AML-193 (cell line): ENCODE data around the gene NPR2.

ENCODE experiments used
- DNase-seq, 2 experiments: peaks; one replicate each; lab custom pipeline; 2025; lab: John Stamatoyannopoulos, UW

The NPR2 gene

DNA sequence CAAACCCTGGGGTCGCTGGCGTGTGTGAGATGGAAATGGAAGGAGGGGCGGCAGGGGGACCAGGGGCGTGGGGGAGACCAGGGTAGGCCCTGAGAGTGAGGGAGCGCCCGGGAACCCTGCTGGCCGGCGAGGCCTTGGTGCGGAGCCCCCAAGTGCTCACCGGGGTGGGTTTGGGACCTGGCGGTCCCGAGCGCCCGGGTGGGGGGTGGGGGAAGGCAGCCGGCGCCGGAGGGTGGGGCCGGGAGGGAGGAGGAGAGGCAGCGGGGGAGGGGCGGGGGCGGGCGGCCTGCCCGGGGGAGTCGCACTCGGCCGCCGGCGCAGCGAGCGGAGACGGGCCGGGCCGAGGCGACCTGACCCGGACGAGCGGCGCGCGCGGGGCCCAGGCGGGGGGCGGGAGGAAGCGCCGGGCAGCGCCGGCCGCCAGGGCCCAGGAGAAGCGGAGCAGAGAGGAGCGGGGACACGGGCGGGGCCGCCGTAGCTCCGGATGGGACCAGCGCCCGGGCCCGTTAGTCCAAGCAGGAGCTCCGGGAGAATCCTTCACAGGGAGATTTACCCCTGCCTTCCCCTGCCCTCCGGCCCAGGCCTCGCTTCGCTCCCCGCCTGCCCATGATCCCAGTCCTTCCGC, at the start of gene NPR2:
Gene NPR2 (plus strand): TSS at position 295 of the 625 bp plus-strand sequence. CDS start 818 bp downstream, outside the sequence.
- no peak for DNase-seq

DNA sequence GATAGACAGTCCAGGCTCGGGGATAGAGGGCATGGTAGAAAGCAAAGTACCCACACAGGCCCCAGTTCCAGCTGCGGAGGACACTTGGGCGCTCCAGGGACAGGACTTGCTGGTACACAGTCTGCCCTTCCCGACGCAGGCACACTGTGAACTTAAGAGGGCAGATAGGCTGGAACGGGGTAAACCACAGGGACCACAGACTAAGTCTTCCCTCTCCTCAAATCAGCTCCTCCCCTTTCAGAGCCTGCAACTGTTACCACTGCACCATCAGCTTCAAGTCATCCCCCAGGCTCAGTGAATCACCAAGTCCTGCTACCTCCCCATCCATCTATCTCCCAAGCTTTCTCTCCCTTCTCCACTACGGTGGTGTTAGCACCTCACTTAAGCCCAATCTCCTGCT, 49.7 kb upstream of the NPR2 start:
- no peak for DNase-seq

DNA sequence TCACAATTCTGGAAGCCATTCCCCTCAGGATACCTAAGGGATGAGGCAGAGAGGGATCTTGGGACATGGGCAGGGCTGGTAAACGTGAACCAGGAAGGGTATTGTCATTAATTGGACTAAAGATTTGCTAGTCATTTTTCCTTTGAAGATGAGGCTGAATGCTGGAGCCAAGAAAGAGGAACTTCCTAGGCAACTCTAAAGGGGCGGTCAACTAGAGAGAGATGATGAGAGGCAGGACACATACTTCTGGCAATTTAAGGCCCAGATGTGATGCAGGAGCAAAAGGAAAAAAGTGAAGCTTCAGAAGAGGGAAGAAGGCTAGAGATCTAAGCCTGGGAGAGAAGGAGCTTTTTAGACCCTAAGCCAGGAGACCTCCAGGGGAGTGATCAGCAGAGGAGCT, 47.9 kb upstream of the NPR2 start:
- DNase-seq: peak in 1 of 2 experiments; percentile 14

DNA sequence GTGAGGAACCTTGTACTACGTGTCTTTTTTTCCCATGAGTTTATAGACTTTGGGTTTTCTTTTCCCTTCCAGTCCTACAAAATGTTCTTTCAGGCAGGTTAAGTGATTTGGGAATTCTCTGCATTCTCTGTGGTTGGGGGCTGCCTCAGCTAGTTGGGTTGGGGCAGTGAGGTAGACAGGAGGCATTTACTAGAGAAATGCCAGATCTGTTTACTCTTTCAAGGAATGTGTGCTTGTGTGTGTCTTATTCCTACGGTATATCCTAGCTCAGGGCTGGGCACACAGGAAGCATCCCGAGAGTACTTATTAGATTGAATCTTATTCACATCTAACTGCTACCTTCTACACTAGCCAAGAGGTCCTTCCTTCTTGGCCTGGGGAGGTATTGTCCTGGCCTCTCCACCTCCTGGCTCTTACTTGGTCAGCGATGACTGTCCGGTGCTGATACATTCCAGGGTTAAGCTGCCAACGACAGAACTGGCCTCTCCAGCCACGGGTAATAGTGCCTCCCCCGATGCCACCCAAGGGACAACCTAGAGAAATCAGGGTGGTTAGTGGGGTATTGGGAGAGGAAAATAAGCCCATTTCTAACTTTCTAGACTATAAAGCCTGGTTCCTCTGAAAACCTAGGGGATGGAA, 47.4 kb upstream of the NPR2 start:
- no peak for DNase-seq

DNA sequence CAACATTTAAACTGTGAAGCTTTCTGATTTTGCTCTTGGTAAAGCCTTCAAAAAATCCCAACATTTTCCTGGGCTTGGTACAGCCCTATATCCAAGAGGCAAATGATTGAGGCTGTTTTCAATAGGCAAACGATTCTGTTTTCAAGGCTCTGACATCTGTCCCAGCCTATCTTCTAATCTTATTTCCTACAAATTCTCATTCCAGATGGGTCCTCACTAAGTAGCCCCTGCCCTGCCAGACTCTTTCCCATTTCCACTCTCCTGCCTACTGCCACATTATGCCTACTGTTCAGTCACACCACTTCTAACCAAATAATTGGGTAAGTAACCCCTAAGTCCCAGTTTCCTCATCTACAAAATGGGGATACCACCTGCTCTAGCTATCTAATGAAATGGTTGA, 45.8 kb upstream of the NPR2 start:
- no peak for DNase-seq

DNA sequence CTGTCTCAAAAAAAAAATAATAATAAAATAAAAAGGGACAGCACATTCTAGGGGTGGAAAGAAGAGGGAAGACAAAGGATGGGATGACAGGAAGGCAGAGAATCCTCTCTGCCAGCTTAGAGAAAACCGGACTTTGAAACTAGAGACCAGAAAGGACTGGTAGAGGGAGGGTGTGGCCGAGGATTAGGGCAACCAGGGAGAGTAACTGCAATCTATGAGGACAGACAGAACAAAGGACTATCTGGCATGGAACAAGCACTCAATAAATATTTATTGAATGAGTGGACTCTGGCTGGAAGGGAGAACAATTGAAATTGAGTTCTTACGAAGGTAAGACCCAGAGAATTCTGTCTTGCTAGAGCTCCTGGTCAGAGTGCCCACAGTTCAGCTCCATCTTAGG, 44.8 kb upstream of the NPR2 start:
- DNase-seq: no peak

DNA sequence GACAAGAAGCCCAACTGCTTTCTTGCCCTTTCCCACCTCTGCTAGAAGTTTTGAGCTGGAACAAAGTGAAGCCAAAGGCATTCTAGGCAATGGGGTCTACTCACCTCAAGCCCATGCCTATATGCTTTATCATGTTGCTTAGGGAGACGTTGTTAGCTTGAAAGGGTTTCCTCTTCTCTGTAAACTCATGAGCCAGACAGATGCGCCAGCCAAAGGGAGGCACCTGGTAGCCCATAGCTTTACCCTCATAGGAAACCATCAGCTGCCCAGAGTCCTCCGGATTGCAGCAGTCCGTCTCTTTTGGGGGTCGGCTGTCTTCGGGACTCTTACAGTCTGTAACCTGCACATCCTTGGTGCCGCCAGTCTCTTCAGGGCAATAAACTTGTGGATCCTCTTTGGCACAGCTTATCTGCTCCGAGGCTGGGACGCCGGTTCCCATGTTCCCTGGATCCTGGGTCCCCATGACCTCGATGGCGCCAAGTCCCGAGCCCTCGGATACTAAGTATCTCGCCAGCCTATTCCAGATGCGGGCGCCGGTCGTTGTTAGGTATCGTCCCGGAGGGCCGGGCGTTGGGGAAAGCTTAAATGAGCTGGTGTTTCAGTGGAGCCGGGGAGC, 43.0 kb upstream of the NPR2 start:
- DNase-seq: no peak

DNA sequence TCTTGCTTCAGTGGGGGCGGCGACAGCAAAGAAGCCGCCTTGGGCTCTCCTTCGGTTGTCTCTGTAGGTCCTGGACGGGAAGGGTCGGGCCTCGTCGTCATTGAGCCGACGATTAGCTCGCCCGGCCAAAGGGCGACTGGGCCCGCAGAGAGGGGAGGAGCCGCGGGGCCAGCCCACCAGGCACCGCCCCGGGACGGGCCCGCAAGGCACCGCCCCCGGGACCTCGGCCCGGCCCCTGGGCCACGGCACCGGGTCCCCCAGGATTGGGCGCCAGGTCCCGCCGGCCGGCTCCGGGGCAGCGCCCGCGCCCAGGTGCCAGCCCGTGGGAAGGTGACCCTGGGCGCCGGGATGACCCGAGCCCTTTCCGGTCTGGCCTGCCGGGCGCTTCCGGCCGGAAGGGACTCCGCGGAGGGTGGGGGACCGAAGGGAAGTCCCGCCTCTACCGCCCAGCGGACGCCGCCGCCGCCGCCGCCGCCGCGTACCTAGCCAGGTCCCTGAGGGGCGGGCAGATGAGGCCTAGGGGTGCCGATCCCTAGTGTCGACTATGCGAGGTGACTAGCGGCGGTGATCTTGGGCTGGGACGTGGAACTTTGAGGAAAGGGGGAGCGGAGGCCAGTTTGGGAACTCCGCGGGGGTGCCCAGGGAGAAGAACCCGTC, 42.4 kb upstream of the NPR2 start, which contains the start of the genes GBA2 and RGP1:
Gene GBA2 (minus strand): TSS at position 371 of the 657 bp plus-strand sequence. CDS start 524 bp downstream, outside the sequence.
Gene RGP1 (plus strand): TSS at position 430 of the 657 bp plus-strand sequence. CDS start 469 bp downstream, outside the sequence.
- DNase-seq: peak; percentile 27 to 45

DNA sequence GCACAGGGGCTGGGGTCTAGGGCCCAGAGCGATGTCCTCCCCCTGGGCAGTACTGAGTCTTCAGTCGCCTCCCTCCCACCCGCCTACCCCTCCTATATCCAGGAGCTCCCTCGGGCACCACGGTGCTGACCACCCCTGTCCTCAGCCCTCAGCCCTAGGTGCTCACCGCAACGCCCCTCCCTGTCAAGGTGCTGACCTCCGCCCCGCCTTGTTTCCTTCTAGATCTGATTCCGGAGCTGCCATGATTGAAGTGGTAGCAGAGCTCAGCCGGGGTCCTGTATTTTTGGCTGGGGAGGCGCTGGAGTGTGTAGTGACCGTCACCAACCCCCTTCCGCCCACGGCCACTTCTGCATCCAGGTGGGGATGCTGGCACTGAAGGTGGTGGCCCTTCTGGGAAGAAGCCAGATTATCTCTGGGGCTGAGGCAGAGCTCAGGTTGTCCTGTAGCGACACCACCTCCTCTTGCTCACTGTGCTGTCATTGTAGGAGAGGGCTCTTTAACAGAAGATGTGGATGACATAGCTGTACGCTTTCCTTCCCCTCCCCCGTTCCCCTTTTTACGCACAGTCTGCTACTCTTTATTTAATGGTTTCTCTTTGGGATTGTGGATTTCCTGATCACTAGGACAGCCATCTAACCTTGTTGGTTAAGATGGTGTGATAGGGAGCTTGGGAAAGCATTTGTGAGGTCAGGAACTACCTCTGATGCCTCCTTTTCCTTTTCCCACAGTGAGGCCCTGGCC, 41.7 kb upstream of the NPR2 start:
- DNase-seq: peak in 1 of 2 experiments; percentile 12

DNA sequence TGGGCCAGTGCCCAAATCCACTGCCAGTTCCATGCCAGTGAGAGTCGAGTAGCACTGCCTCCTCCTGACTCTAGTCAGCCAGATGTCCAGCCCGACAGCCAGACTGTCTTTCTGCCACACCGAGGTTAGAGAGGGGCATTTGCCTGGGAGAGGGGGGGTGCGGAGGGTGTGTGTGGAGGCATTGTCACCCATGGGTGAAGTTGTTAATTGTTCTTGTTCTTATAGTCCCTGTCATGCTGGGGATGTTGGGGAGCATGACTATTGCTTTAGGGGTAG, 41.2 kb upstream of the NPR2 start:
- no peak for DNase-seq

DNA sequence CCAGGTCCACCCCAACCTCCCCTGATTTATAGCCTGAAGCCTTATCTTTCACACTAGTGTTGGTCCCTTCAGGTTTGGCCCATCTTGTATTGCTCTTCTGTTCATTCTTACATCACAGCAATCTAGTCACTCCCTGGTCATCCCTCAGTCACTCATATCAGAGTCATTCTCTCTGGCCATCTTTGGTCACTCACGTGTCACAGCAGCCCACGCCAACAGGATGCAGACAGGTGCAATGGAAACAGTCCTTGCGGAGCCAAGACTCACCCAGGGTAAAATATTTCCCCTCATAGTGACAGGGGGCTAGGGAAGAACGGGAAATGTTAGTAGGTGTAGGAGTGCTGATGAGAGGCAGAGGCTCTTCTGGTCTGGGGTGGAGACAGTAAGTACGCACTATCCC, 37.9 kb upstream of the NPR2 start:
- no peak for DNase-seq

DNA sequence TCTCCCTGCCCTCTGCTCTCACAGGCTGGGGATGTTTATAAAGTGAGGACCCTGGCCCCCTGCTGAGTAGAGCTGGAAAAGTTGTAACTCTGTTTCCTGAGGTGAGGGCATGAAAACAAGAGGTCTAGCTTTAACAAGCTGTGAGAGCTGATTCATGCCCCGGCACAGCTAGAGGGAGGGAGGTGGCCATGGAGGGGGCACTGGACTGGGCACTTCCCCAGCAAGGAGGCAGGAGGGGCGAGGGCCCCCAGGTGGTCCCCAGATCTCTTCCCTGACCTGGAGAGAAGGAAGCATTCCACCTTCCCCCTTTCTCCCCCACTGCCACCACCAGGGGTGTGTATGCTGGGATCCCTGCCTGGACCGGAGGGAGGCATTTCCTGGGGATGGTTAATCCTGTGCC, 37.1 kb upstream of the NPR2 start, which contains the start of gene MSMP:
Gene MSMP (minus strand): TSS at position 13 of the 400 bp plus-strand sequence. CDS start 147 bp downstream, outside the sequence.
- no peak for DNase-seq

DNA sequence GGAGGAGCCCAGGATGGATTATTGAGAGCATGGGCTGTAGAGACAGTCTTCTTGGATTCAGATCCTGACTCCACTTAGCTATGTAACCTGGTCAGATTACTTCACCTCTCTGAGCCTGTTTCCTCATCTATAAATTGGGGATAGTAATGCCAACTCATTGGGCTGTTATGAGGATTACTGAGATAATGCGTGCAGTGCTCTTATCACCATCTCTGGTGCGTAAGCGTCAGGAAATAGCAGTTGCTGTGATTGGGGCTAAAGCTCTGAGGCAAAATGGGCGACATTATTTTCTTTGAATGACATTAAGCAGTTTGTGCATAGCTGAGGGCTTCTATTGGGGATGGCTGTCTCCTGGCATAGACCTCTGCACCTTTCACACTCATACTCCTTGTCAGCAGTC, 36.3 kb upstream of the NPR2 start:
- no peak for DNase-seq

DNA sequence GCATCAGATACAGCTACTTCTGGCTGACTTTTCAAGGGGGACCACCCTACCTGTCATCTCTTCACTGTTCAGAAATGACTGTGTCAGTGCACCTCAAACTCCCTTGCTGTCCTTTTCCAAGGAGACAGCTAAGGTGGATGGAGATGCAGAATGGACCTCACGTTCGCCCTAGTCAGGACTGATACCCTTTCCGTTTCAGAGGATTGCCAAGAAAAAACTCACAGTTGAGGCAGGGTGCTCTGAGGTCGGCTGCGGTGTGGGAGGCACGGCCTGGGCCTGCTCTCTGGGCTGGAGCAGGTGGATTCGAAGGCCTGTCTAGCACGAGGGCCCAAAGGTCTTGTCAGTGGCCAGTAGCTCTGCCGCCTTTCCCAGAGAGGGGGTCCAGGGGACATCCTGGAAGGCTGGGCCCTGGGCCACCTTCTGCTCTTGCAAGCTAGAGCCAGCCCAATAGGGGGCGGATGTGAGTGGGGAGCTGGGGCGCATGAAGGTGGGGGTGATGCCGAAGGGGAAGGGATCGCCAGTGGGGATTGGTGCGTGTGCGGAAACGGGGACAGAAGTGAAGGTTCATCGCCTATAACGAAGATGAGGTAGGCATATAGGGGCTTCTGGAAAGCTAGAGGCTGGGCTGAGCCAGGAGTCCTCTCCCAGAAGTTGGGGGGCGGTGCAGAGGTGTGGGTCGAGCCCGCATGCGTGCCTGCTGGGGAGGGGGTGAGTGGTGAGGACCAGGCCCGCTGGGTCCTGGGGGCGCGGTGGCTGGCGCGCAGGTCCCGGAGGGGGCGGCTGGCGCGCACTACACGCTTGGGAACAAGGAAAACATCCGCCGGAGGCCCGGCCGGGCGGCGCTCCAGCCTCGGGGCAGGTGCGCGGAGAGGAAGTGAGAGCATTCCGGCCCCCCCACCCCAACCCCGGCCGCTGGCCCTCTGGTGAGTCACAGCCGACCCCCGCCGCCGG, 34.8 kb upstream of the NPR2 start:
- DNase-seq: peak; percentile 52 to 56

DNA sequence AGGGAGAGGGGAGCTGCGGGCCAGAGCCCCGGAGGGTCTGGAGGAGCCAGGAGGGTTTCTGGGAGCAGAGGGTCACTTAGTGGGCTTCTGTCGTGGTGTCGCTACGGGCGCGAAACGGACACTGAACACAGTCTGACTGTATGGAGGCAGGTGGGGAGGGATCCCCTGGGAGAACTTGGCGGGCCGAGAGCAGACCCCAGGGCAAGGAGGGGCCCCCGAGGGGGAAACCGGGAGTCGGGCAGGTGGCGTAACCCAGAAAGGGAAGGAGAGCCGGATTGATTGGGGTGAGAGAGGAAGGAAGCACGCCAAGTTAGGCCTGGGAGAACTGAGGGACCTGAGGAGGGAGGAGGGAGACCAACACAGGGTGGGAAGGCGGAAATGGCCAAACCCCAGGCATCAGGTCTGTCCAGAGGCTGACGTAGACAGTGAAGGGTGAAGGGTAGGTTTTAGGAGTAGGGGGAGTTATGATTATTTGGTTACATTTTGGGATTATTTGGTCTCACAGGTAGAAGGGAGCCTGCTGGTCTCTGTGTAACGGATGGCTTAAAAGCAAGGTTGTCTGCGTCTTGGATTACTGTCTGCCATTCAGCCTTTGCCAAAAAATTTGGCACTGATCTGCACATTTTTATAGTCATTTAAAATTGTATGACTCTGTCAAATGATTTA, 34.0 kb upstream of the NPR2 start:
- peak in 1 of 2 experiments; percentile 6 for DNase-seq

DNA sequence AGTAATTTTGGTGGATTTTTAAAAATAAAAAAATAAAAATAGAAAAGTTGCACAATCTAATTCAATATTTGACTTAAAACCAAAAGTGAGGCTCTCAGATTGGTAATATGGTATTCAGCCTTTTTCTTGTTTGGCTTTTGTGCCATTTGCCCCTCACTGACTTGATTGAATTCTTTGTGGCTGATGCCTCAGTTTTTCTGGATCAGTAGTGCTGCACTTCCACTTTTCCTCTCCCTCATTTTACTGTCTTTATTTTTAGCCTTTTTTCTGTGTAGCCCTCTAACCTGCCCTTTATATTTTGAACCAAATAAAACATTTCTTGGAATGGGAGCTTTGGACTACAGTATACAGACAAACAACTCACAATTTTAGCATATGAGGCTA, 33.5 kb upstream of the NPR2 start:
- no peak for DNase-seq

DNA sequence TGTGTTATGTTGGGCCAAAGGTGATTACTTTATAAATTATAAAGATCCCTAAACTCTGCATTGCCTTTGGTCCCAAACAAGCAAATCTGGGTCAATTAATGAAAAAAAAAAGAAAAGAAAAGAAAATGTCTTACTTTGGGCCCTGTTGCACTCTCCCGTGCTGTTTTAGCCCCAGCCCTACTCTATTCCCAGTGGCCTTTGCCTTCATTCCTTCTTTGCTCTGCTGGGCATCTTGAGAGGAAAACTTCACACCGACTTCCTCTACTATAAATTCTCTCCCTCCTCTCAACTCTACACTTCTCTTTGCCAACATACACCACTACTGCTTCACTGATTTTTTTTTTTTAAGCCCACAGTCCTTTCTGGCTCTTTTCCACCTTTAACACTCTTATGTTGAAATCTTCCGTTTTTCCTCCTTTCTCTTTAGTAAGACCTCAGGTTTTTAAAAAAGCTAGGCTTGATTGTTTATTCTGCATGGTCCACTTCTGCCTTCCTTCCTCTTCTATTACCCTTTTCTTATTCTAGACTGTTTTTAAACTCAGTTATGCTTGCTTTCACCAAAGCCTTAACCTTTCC, 32.8 kb upstream of the NPR2 start:
- DNase-seq: peak; percentile 34 to 58

DNA sequence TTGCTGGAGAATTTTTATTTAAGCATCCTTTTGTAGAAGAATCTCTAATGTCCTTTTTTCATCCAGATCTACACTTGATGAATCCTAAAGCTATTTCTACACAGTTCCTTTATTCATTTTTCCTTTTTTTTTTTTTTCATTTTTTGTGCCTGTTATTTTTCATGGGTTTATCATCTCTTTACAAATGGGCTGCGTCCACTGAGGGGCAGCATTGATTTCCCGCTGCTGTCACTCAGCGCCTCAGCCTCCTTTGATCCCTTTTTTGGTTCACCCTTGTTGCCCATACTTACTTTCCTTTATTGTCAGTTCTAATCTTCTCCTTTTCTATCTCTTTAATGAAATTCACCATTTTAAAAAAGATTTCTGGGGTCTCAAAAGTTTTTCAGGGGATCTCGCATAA, 31.6 kb upstream of the NPR2 start:
- DNase-seq: no peak

DNA sequence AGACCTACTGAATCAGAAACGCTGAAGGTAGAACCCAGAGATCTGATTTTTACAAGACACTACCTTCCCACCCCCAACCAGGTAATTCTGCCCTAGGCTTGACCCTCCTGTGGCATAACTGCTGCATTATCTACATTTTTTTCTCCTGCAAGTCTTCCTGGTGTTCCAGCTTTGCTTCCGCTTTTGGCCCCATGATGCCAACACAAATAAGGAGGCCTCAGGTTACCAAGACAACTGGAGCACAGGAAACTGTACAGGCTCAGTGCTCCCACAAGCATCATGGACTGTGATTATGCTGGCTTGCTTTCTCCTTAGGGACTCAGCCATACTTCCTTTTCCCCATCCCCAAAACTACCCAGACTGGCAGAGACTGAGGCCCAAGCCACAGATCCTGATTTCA, 30.7 kb upstream of the NPR2 start:
- no peak for DNase-seq

DNA sequence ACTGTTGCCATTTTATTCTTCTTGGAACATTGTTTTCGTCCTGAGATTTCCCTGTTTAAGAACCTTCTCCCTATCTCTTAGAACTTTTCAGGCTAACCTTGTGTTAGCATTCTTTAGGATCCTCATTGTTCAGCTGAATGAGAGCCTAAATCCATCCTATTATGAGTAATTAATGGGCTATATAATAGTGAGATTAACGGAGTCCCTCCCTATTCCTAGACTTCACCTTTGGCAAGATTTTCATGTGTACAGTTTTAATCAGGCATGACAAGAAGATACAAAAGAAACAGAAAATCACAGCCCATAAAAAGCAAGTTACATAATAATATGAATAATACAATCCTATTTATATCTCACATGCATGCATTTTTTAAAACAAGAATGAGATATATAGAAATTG, 28.2 kb upstream of the NPR2 start:
- DNase-seq: no peak
